ENCODE data around the gene PISD. TPM values are rescaled to one million over a fixed set of nuclear protein-coding genes. Genes with fewer than 3 reads are reported as not detected.
A peak's percentile ranks its signal among the peaks of the same experiment; 100 is the strongest.

Gene PISD
- polyA plus RNA-seq, 3 donors: 28.8 to 32.8 (median 30.1) TPM

GRCh38 chr22:31653944-31654343 is 8.1 kb downstream of the PISD start:
- DNase-seq (ENCODE audit: low read depth in 3 of 3, low spot score in 2 of 3): no peak

GRCh38 chr22:31652911-31653684 is 8.9 kb downstream of the PISD start:
- no peak for DNase-seq (ENCODE audit: low read depth in 3 of 3, low spot score in 2 of 3)

GRCh38 chr22:31652088-31652487 is 9.9 kb downstream of the PISD start:
- DNase-seq (ENCODE audit: low read depth in 3 of 3, low spot score in 2 of 3): no peak

- no peak for DNase-seq (ENCODE audit: low read depth in 3 of 3, low spot score in 2 of 3)
Observed at GRCh38 chr22:31651664-31652063, 10.4 kb downstream of the PISD start.

GRCh38 chr22:31650391-31650790 is 11.6 kb downstream of the PISD start:
- DNase-seq (ENCODE audit: low read depth in 3 of 3, low spot score in 2 of 3): no peak

GRCh38 chr22:31647523-31648320 is 14.3 kb downstream of the PISD start:
- no peak for DNase-seq (ENCODE audit: low read depth in 3 of 3, low spot score in 2 of 3)

- no peak for DNase-seq (ENCODE audit: low read depth in 3 of 3, low spot score in 2 of 3)
Observed at GRCh38 chr22:31647066-31647465, 14.9 kb downstream of the PISD start.

GRCh38 chr22:31646186-31647019 is 15.6 kb downstream of the PISD start:
- no peak for DNase-seq (ENCODE audit: low read depth in 3 of 3, low spot score in 2 of 3)

GRCh38 chr22:31639436-31640039 is 22.5 kb downstream of the PISD start:
- no peak for DNase-seq (ENCODE audit: low read depth in 3 of 3, low spot score in 2 of 3)

- no peak for DNase-seq (ENCODE audit: low read depth in 3 of 3, low spot score in 2 of 3)
Observed at GRCh38 chr22:31637891-31638618, 24.0 kb downstream of the PISD start.

- no peak for DNase-seq (ENCODE audit: low read depth in 3 of 3, low spot score in 2 of 3)
Observed at GRCh38 chr22:31637447-31637890, 24.5 kb downstream of the PISD start.

- DNase-seq (ENCODE audit: low read depth in 3 of 3, low spot score in 2 of 3): no peak
Observed at GRCh38 chr22:31635638-31636306, 26.2 kb downstream of the PISD start.

GRCh38 chr22:31631436-31631835 is 30.6 kb downstream of the PISD start:
- no peak for DNase-seq (ENCODE audit: low read depth in 3 of 3, low spot score in 2 of 3)

- peak in 2 of 3 donors; percentile 25 to 52 for DNase-seq (ENCODE audit: low read depth in 3 of 3, low spot score in 2 of 3)
Observed at GRCh38 chr22:31630331-31631329, 31.4 kb downstream of the PISD start.

GRCh38 chr22:31629741-31630184 is 32.3 kb downstream of the PISD start:
- no peak for DNase-seq (ENCODE audit: low read depth in 3 of 3, low spot score in 2 of 3)

GRCh38 chr22:31628969-31629708 is 32.9 kb downstream of the PISD start:
- DNase-seq (ENCODE audit: low read depth in 3 of 3, low spot score in 2 of 3): no peak

- no peak for DNase-seq (ENCODE audit: low read depth in 3 of 3, low spot score in 2 of 3)
Observed at GRCh38 chr22:31628362-31628761, 33.7 kb downstream of the PISD start.

Data from right renal cortex interstitium (tissue), 3 donors.